C1 segment of cervical spinal cord (tissue), 14 donors: ENCODE data around the gene CBFA2T3.

ENCODE experiments used
- DNase-seq, 14 donors: peaks; one replicate each; lab custom pipeline; 2025; lab: John Stamatoyannopoulos, UW

Gene CBFA2T3

GRCh38 chr16:88999457-89000206 lies 22.6 kb upstream of the CBFA2T3 start:
- no peak for DNase-seq

- no peak for DNase-seq
Observed at GRCh38 chr16:88995746-88996535, 18.9 kb upstream of the CBFA2T3 start.

GRCh38 chr16:88995194-88995593 lies 18.2 kb upstream of the CBFA2T3 start:
- no peak for DNase-seq

- DNase-seq: no peak
Observed at GRCh38 chr16:88994695-88995094, 17.7 kb upstream of the CBFA2T3 start.

GRCh38 chr16:88993946-88994600 lies 17.1 kb upstream of the CBFA2T3 start:
- DNase-seq: no peak

GRCh38 chr16:88993166-88993761 lies 16.3 kb upstream of the CBFA2T3 start:
- DNase-seq: no peak

GRCh38 chr16:88992351-88993165 lies 15.6 kb upstream of the CBFA2T3 start:
- DNase-seq: no peak

- DNase-seq: no peak
Observed at GRCh38 chr16:88991813-88992350, 14.9 kb upstream of the CBFA2T3 start.

- DNase-seq: no peak
Observed at GRCh38 chr16:88989852-88990547, 13.0 kb upstream of the CBFA2T3 start.

- no peak for DNase-seq
Observed at GRCh38 chr16:88988980-88989811, 12.2 kb upstream of the CBFA2T3 start.

GRCh38 chr16:88985521-88985920 lies 8.5 kb upstream of the CBFA2T3 start:
- DNase-seq: no peak

- no peak for DNase-seq
Observed at GRCh38 chr16:88983771-88984687, 7.0 kb upstream of the CBFA2T3 start.

- no peak for DNase-seq
Observed at GRCh38 chr16:88983165-88983564, 6.2 kb upstream of the CBFA2T3 start.

GRCh38 chr16:88982286-88983084 lies 5.5 kb upstream of the CBFA2T3 start:
- no peak for DNase-seq

- DNase-seq: no peak
Observed at GRCh38 chr16:88979353-88980015, 2.5 kb upstream of the CBFA2T3 start.

- DNase-seq: peak in 4 of 14 donors; percentile 27 to 45 (median 44)
Observed at GRCh38 chr16:88978608-88979346, 1.8 kb upstream of the CBFA2T3 start.
